ENCODE data around the gene CCR8.

DNA sequence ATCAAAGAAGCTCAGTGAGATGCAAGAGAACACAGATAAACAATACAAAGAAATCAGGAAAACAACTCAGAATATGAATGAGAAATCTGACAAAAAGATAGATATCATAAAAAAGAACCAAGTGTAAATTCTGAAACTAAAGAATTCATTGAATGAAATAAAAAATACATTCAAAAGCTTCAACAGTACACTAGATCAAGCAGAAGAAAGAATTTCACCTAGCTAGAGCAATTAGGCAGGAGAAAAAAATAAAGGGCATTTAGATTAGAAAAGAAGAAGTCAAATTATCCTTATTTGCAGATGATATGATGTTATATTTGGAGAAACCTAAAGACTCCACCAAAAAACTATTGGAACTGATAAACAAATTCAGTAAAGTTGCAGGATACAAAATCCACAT is 30.2 kb upstream of the CCR8 start:
- no peak for TF ChIP-seq CTCF (conservative IDR thresholded peaks at IDR 0.05; ENCODE audit: low read length)
- TF ChIP-seq EZH2phosphoT487 (IDR thresholded peaks at IDR 0.05; ENCODE audit: borderline replicate concordance) = no peak

Measured in Loucy (cell line).